Cardiac muscle cell (in vitro differentiated cells and primary cell): ENCODE results near the gene CBX3. TPM values are rescaled to one million over a fixed set of nuclear protein-coding genes. Genes with fewer than 3 reads are reported as not detected.

Experiments
- DNase-seq, 2 donors: peaks; one replicate each; pipeline versions ENCODE4 v3.0.0 to v3.0.0-alpha.2; 2010 to 2017; ENCODE audit warnings: low read depth in 1 of 2, low spot score in 1 of 2
- H3K27ac ChIP-seq: fragments of 200-600 bp; sonication (generic); 2 replicates; pipeline ENCODE4 v1.5.1; 2016
- H3K27me3 ChIP-seq: fragments of 200-600 bp; sonication (generic); 2 replicates; pipeline ENCODE4 v1.6.0; 2016; ENCODE audit warnings: control low read depth
- H3K36me3 ChIP-seq: fragments of 200-600 bp; sonication (generic); 2 replicates; pipeline ENCODE4 v1.5.1; 2016; ENCODE audit warnings: control low read depth
- H3K4me1 ChIP-seq: fragments of 200-600 bp; sonication (generic); 2 replicates; pipeline ENCODE4 v1.8.1; 2017; ENCODE audit warnings: low read depth, mild to moderate bottlenecking, mixed run types
- H3K4me3 ChIP-seq: fragments of 200-600 bp; sonication (generic); 2 replicates; pipeline ENCODE4 v1.5.1; 2016; ENCODE audit warnings: mild to moderate bottlenecking
- H3K9me3 ChIP-seq: fragments of 200-600 bp; sonication (generic); 2 replicates; pipeline ENCODE4 v1.5.1; 2017; ENCODE audit warnings: low read depth, mild to moderate bottlenecking, control low read depth
- polyA plus RNA-seq: library from polyadenylated mRNA; unstranded; fragments of >200 nt; fragmentation: Nextera tagmentation; extraction: Ambion mirVana; gene quantifications from 2 replicates; pipeline ENCODE4 v1.2.1, GENCODE V29; 2016
- total RNA-seq: library from RNA; depleted of rRNA; stranded (reverse); fragments of >200 nt; gene quantifications from 2 replicates; pipeline ENCODE4 v1.2.3, GENCODE V29; 2016
- TF ChIP-seq, protein P1 (sequence below): IDR thresholded peaks from 2 replicates; pipeline ENCODE4 v1.5.1; 2012; ENCODE audit warnings: low read depth, mild to moderate bottlenecking, low read length

The CBX3 gene
- total and polyA plus RNA-seq, 2 experiments from 2014 or later = 213 to 223 TPM

DNA sequence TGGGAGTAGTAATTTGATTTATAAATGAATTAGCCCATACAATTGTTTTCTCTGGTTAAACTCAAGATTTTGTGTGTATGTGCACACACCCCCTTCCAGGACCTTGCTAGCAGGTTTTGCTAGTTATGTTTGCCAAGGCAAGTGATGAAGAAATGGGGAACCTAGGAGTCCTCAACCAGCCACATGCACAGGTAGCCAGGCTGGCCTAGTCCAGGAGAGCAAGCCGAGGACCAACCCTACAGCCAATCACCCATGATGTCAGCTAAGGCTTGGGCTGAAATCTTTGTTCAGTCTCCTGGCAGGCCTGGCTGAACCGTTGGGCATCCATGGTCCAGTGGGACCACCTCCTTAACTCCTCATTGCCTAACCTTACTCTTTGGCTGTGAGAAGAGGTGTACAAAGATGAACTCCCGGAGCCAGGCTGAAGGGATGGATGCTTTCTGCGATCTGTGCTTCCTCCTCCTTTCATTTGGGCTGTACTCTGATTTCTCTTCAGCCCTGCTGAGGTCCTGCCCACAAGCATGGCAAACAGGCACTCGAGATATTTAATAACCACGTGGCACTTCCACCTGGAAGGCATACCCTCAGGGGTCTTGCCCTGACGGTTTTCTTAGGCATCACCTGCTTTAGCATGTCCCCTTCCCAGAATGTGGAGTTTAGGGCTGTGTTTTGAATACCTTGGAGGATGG lies 23.1 kb upstream of the CBX3 start:
- TF ChIP-seq, protein P1, sequence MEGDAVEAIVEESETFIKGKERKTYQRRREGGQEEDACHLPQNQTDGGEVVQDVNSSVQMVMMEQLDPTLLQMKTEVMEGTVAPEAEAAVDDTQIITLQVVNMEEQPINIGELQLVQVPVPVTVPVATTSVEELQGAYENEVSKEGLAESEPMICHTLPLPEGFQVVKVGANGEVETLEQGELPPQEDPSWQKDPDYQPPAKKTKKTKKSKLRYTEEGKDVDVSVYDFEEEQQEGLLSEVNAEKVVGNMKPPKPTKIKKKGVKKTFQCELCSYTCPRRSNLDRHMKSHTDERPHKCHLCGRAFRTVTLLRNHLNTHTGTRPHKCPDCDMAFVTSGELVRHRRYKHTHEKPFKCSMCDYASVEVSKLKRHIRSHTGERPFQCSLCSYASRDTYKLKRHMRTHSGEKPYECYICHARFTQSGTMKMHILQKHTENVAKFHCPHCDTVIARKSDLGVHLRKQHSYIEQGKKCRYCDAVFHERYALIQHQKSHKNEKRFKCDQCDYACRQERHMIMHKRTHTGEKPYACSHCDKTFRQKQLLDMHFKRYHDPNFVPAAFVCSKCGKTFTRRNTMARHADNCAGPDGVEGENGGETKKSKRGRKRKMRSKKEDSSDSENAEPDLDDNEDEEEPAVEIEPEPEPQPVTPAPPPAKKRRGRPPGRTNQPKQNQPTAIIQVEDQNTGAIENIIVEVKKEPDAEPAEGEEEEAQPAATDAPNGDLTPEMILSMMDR = no peak
- Histone ChIP-seq H3K27me3 (no peaks in the 10 kb centered on the region), H3K36me3 (no peaks in the 10 kb centered on the region), H3K4me3 (no peak overlapping the region), H3K9me3 (no peaks in the 10 kb centered on the region), H3K27ac (no peak overlapping the region), H3K4me1 (no peaks in the 10 kb centered on the region)
- DNase-seq = no peak

DNA sequence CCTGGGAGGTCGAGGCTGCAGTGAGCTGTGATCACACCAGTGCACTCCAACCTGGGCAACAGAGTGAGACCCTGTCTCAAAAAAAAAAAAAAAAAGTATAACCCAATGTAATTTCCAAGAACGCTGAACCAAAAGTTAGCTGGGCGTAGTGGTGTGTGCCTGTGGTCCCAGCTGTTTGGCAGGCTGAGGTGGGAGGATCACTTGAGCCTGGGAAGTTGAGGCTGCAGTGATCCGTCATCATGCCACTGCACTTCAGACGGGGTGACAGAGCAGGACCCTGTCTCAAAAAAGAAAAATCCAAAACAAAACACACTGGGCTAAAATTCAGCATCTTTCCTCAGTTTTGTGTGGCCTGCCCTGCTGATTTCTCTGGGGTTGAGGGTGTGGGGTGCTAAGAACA lies 22.1 kb upstream of the CBX3 start:
- Histone ChIP-seq H3K36me3 (no peaks in the 10 kb centered on the region), H3K4me3 (no peak overlapping the region), H3K27me3 (no peaks in the 10 kb centered on the region), H3K9me3 (no peaks in the 10 kb centered on the region), H3K27ac (no peak overlapping the region), H3K4me1 (no peaks in the 10 kb centered on the region)
- TF ChIP-seq, protein P1 = no peak
- no peak for DNase-seq

DNA sequence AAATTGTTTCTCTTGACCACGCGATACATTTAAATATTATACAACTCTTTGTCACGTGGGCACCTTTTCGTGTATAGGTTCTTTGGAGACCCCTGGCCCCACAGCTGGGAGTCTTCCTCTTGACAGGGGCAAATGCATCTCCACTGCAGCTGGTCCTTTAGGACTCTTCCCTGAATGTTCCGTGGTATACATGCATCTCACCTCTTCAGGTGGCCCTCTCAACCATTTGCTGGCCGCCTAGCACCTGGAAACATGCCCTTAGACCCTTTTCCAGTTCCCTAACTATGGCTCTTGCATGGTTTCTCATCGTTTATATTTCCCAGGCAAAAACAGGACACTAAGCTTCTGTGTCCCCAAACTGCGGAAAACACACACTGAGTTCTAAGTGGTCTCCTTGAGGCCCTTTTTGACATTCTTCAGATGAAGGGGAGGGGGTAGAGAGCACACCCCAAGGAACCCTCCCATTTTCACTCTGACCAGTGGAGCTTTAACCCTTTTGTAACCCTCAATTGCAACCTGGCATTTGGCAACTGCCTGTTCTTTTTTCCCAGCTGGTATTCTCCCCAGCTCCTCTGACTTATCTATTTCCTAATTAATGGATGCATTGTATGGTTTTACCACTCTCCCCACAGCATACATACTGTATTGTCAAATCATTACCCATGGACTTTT lies 21.6 kb upstream of the CBX3 start:
- H3K4me3 ChIP-seq = no peak overlapping the region
- no peak overlapping the region for H3K27ac ChIP-seq
- TF ChIP-seq, protein P1 = no peak
- H3K4me1 ChIP-seq = no peaks in the 10 kb centered on the region
- DNase-seq = no peak
- no peaks in the 10 kb centered on the region for H3K36me3 ChIP-seq
- no peaks in the 10 kb centered on the region for H3K9me3 ChIP-seq
- H3K27me3 ChIP-seq = no peaks in the 10 kb centered on the region

DNA sequence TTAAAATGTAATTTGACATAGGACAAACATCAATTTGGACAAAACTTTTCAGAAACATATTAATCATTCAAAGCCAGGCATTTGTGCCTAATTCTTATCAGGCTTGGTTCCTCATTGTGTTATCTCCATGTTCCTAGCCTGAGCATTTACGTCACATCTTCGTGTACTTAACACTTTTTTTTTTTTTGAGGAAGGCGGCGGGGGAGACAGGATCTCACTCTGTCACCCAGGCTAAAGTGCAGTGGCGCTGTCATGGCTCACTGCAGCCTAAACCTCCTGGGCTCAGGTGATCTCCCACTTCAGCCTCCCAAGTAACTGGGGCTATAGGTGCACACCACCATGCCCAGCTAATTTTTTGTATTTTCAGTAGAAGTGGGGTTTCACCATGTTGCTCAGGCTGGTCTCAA lies 20.8 kb upstream of the CBX3 start:
- Histone ChIP-seq H3K9me3 (no peaks in the 10 kb centered on the region), H3K36me3 (no peaks in the 10 kb centered on the region), H3K4me1 (no peaks in the 10 kb centered on the region), H3K27me3 (no peaks in the 10 kb centered on the region), H3K27ac (no peak overlapping the region), H3K4me3 (no peak overlapping the region)
- TF ChIP-seq, protein P1 = no peak
- DNase-seq = peak in 1 of 2 donors; percentile 67

DNA sequence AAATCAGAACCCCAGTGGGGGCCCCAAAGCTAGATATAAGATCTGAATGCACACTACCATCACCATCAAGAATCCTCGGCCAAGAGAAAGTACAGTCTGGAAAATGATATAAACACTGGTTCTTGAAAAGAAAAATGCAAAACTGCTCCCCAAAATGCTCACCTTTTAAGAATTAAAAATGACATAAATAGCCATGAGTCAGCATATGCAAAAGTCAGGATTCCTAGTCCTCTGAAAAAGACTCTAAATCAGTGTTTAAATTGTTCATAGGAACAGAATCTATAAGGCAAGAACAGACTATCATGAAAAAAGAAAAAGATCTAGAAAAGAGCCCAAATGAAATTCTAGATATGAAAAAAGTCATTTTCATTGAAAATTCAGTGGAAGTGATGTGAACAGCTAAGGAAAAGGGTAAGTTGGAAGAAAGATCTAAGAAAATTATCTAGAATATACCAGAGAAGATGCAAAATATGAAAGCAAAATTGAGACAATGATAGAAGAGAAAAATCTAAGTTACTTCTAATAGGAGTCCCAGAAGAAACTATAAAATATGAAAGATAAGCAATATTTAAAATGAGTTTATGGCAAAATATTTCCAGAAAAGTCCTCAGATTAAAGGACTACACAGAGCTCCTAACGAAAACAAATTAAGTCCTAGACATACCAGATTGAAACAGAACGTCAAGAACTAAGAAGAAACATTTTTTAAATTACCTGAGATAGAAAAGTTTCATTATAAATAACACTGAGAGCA lies 19.9 kb upstream of the CBX3 start:
- Histone ChIP-seq H3K36me3 (no peaks in the 10 kb centered on the region), H3K4me1 (no peaks in the 10 kb centered on the region), H3K4me3 (no peak overlapping the region), H3K9me3 (no peaks in the 10 kb centered on the region), H3K27ac (peak overlapping the region; percentile 64), H3K27me3 (no peaks in the 10 kb centered on the region)
- TF ChIP-seq, protein P1 = no peak
- DNase-seq = no peak
